HuH-7 (cell line): ENCODE measurements around the gene PPP1R26.
"Not testable (repeated sequence)": the region's sequence is repeated elsewhere in the genome, so short reads cannot be mapped to it uniquely, and the experiment has no call there.

Source experiments
- DNase-seq: peaks from one replicate; pipeline ENCODE4 v3.0.0; 2011; ENCODE audit warnings: low spot score

The PPP1R26 gene

GRCh38 chr9:135522931-135523330 is 43.3 kb downstream of the PPP1R26 start:
- DNase-seq: no peak

GRCh38 chr9:135523521-135524129 is 44.0 kb downstream of the PPP1R26 start:
- no peak for DNase-seq

- DNase-seq: no peak
Observed at GRCh38 chr9:135524130-135524861, 44.7 kb downstream of the PPP1R26 start.

- DNase-seq: no peak
Observed at GRCh38 chr9:135525241-135526088, 45.9 kb downstream of the PPP1R26 start.

- no peak for DNase-seq
Observed at GRCh38 chr9:135526089-135526729, 46.6 kb downstream of the PPP1R26 start.

- DNase-seq: no peak
Observed at GRCh38 chr9:135526730-135527571, 47.4 kb downstream of the PPP1R26 start.

- DNase-seq: not testable (repeated sequence)
Observed at GRCh38 chr9:135528842-135529435, 49.4 kb downstream of the PPP1R26 start.

- no peak for DNase-seq
Observed at GRCh38 chr9:135530146-135530545, 50.6 kb downstream of the PPP1R26 start.

GRCh38 chr9:135531096-135531495 is 51.5 kb downstream of the PPP1R26 start:
- no peak for DNase-seq

GRCh38 chr9:135533113-135533512 is 53.5 kb downstream of the PPP1R26 start:
- no peak for DNase-seq

- no peak for DNase-seq
Observed at GRCh38 chr9:135533674-135534073, 54.1 kb downstream of the PPP1R26 start.

- DNase-seq: not testable (repeated sequence)
Observed at GRCh38 chr9:135534192-135534711, 54.7 kb downstream of the PPP1R26 start.

- not testable (repeated sequence) for DNase-seq
Observed at GRCh38 chr9:135534826-135535225, 55.2 kb downstream of the PPP1R26 start.

- not testable (repeated sequence) for DNase-seq
Observed at GRCh38 chr9:135535631-135536030, 56.0 kb downstream of the PPP1R26 start.

- no peak for DNase-seq
Observed at GRCh38 chr9:135536216-135536615, 56.6 kb downstream of the PPP1R26 start.
